Measurements from ENCODE around the gene VPS13A.
A peak's percentile ranks its signal among the peaks of the same experiment; 100 is the strongest.
"Not testable (repeated sequence)": the region's sequence is repeated elsewhere in the genome, so short reads cannot be mapped to it uniquely, and the experiment has no call there.

The VPS13A gene

GRCh38 chr9:77433675-77434445, 256.5 kb downstream of the VPS13A start:
- no peak overlapping the region for H3K4me3 ChIP-seq (replicated peaks; ENCODE audit: low read depth, low read length)
- TF ChIP-seq CTCF (IDR thresholded peaks at IDR 0.05; ENCODE audit: insufficient read depth, low read length, poor library complexity, severe bottlenecking): peak; percentile 96
- no peaks in the 10 kb centered on the region; the same call in 1 of the 2 replicates for H3K27me3 ChIP-seq (replicated peaks; ENCODE audit: control insufficient read depth, insufficient read depth, low read length)
- DNase-seq (ENCODE audit: extremely low read depth, insufficient read length): no peak
- no peaks in the 10 kb centered on the region for H3K36me3 ChIP-seq (ENCODE audit: control insufficient read depth, insufficient read depth, low read length)

- H3K36me3 ChIP-seq (ENCODE audit: control insufficient read depth, insufficient read depth, low read length): no peaks in the 10 kb centered on the region
- DNase-seq (ENCODE audit: extremely low read depth, insufficient read length): no peak
- no peak for TF ChIP-seq CTCF (IDR thresholded peaks at IDR 0.05; ENCODE audit: insufficient read depth, low read length, poor library complexity, severe bottlenecking)
- no peak overlapping the region for H3K4me3 ChIP-seq (replicated peaks; ENCODE audit: low read depth, low read length)
- no peaks in the 10 kb centered on the region; the same call in 1 of the 2 replicates for H3K27me3 ChIP-seq (replicated peaks; ENCODE audit: control insufficient read depth, insufficient read depth, low read length)
These were observed 257.9 kb downstream of the VPS13A start for GRCh38 chr9:77435277-77435676.

GRCh38 chr9:77435688-77436087, 258.4 kb downstream of the VPS13A start:
- no peak for DNase-seq (ENCODE audit: extremely low read depth, insufficient read length)
- TF ChIP-seq CTCF (IDR thresholded peaks at IDR 0.05; ENCODE audit: insufficient read depth, low read length, poor library complexity, severe bottlenecking): no peak
- H3K36me3 ChIP-seq (ENCODE audit: control insufficient read depth, insufficient read depth, low read length): no peaks in the 10 kb centered on the region
- H3K4me3 ChIP-seq (replicated peaks; ENCODE audit: low read depth, low read length): no peak overlapping the region
- H3K27me3 ChIP-seq (replicated peaks; ENCODE audit: control insufficient read depth, insufficient read depth, low read length): no peaks in the 10 kb centered on the region; the same call in 1 of the 2 replicates

GRCh38 chr9:77438653-77439052, 261.3 kb downstream of the VPS13A start:
- TF ChIP-seq CTCF (IDR thresholded peaks at IDR 0.05; ENCODE audit: insufficient read depth, low read length, poor library complexity, severe bottlenecking): no peak
- H3K36me3 ChIP-seq (ENCODE audit: control insufficient read depth, insufficient read depth, low read length): no peaks in the 10 kb centered on the region
- H3K4me3 ChIP-seq (replicated peaks; ENCODE audit: low read depth, low read length): no peak overlapping the region
- DNase-seq (ENCODE audit: extremely low read depth, insufficient read length): no peak
- no peaks in the 10 kb centered on the region; the same call in 1 of the 2 replicates for H3K27me3 ChIP-seq (replicated peaks; ENCODE audit: control insufficient read depth, insufficient read depth, low read length)

- no peaks in the 10 kb centered on the region for H3K36me3 ChIP-seq (ENCODE audit: control insufficient read depth, insufficient read depth, low read length)
- no peak overlapping the region for H3K4me3 ChIP-seq (replicated peaks; ENCODE audit: low read depth, low read length)
- peaks cover under 1% of the 10 kb centered on the region; the same call in 1 of the 2 replicates for H3K27me3 ChIP-seq (replicated peaks; ENCODE audit: control insufficient read depth, insufficient read depth, low read length)
- TF ChIP-seq CTCF (IDR thresholded peaks at IDR 0.05; ENCODE audit: insufficient read depth, low read length, poor library complexity, severe bottlenecking): no peak
- DNase-seq (ENCODE audit: extremely low read depth, insufficient read length): no peak
These were observed 262.7 kb downstream of the VPS13A start for GRCh38 chr9:77440057-77440456.

- not testable (repeated sequence) for H3K4me3 ChIP-seq (replicated peaks; ENCODE audit: low read depth, low read length); DNase-seq (ENCODE audit: extremely low read depth, insufficient read length); H3K27me3 ChIP-seq (replicated peaks; ENCODE audit: control insufficient read depth, insufficient read depth, low read length); H3K36me3 ChIP-seq (ENCODE audit: control insufficient read depth, insufficient read depth, low read length)
These were observed 263.8 kb downstream of the VPS13A start for GRCh38 chr9:77441124-77441523.
